A673 (cell line): ENCODE measurements around the gene FAM217A.

Experiments
- CTCF ChIP-seq: fragments of 300-800, 200-600 bp; sonication (generic); conservative IDR thresholded peaks from 2 replicates; pipeline ENCODE4 v1.5.1; 2017; ENCODE audit warnings: low read depth, mild to moderate bottlenecking, antibody characterized with exemption, low read length, moderate library complexity, mixed read lengths
- EZH2 ChIP-seq: fragments of 200-600 bp; sonication (generic); IDR thresholded peaks from 2 replicates; pipeline ENCODE4 v1.6.1; 2017; ENCODE audit warnings: borderline replicate concordance, low read depth, mild to moderate bottlenecking, mixed read lengths, antibody characterized with exemption, low read length; ENCODE audit not compliant: poor library complexity, severe bottlenecking

- TF ChIP-seq CTCF (no peak), EZH2 (no peak)
Observed at GRCh38 chr6:4100655-4101054, 21.7 kb upstream of the FAM217A start.
